CD14-positive monocyte (primary cell): ENCODE measurements around the gene ZNF445. TPM values are rescaled to one million over a fixed set of nuclear protein-coding genes. Genes with fewer than 3 reads are reported as not detected.

Experiments
- DNase-seq, 3 donors: peaks; one replicate each; pipeline ENCODE4 v3.0.0-alpha.2; 2011 to 2022
- H2AFZ ChIP-seq: 2 replicates; pipeline ENCODE4 v1.6.0; 2012; ENCODE audit warnings: mild to moderate bottlenecking, low read depth, low read length, inconsistent platforms; ENCODE audit not compliant: insufficient read depth, poor library complexity, severe bottlenecking
- H3K27ac ChIP-seq, 2 donors: 1 replicate in 1 of 2; 2 replicates in 1 of 2; pipeline ENCODE4 v1.5.1; 2012 to 2013; ENCODE audit warnings: low read length in 2 of 2, control low read depth in 1 of 2, inconsistent platforms in 1 of 2, low read depth in 1 of 2, mild to moderate bottlenecking in 1 of 2
- H3K27me3 ChIP-seq, 2 donors: one replicate each; pipeline versions ENCODE4 v1.6.0 to v1.6.1; 2011 to 2013; ENCODE audit warnings: low read length in 2 of 2; ENCODE audit not compliant: control insufficient read depth in 2 of 2, insufficient read depth in 2 of 2
- H3K36me3 ChIP-seq, 2 donors: replicated peaks in 1 of 2; 1 replicate in 1 of 2; 2 replicates in 1 of 2; pipeline versions ENCODE4 v1.5.1 to v1.6.1; 2012 to 2013; ENCODE audit warnings: low read length in 2 of 2, control low read depth in 1 of 2, inconsistent platforms in 1 of 2, mild to moderate bottlenecking in 1 of 2; ENCODE audit not compliant: insufficient read depth in 2 of 2, control insufficient read depth in 1 of 2
- H3K4me1 ChIP-seq, 2 donors: 1 replicate in 1 of 2; 2 replicates in 1 of 2; pipeline versions ENCODE4 v1.5.1 to v1.6.1; 2012 to 2013; ENCODE audit warnings: low read length in 2 of 2, control low read depth in 1 of 2, inconsistent platforms in 1 of 2, mild to moderate bottlenecking in 1 of 2, moderate library complexity in 1 of 2; ENCODE audit not compliant: insufficient read depth in 2 of 2, control insufficient read depth in 1 of 2
- H3K4me2 ChIP-seq: replicated peaks from 2 replicates; pipeline ENCODE3; 2012; ENCODE audit warnings: low read length, moderate library complexity, mild to moderate bottlenecking; ENCODE audit not compliant: poor library complexity, severe bottlenecking; ENCODE audit errors: extremely low read depth
- H3K4me3 ChIP-seq, 3 experiments: fragments of 200-600 bp in 1 of 3; sonication (generic) in 1 of 3; replicated peaks in 1 of 3; 1 replicate in 2 of 3; 2 replicates in 1 of 3; pipeline ENCODE4 v1.5.1; 2011 to 2013; ENCODE audit warnings: low read length in 3 of 3, mild to moderate bottlenecking in 3 of 3, control low read depth in 2 of 3, low read depth in 2 of 3, inconsistent platforms in 1 of 3, moderate library complexity in 1 of 3
- H3K79me2 ChIP-seq: 2 replicates; pipeline ENCODE4 v1.6.0; 2012; ENCODE audit warnings: mild to moderate bottlenecking, control low read depth, inconsistent platforms, low read length, moderate library complexity; ENCODE audit not compliant: insufficient read depth
- H3K9ac ChIP-seq: 2 replicates; pipeline ENCODE4 v1.6.0; 2017; ENCODE audit warnings: low read length, mild to moderate bottlenecking; ENCODE audit not compliant: insufficient read depth, poor library complexity, severe bottlenecking
- H3K9me3 ChIP-seq, 2 donors: replicated peaks in 1 of 2; 1 replicate in 1 of 2; 2 replicates in 1 of 2; pipeline versions ENCODE4 v1.5.1 to v1.6.1; 2012 to 2013; ENCODE audit warnings: low read length in 2 of 2, control low read depth in 1 of 2; ENCODE audit not compliant: control insufficient read depth in 1 of 2, insufficient read depth in 1 of 2
- H4K20me1 ChIP-seq: 2 replicates; pipeline ENCODE4 v1.6.0; 2012; ENCODE audit warnings: mild to moderate bottlenecking, low read length, control low read depth, moderate library complexity; ENCODE audit not compliant: insufficient read depth
- H3K27ac Mint-ChIP-seq, 7 donors: one replicate each; pipeline ENCODE4 v1.8.0; 2020; ENCODE audit warnings: mild to moderate bottlenecking in 7 of 7, mixed read lengths in 7 of 7, moderate library complexity in 6 of 7, inconsistent platforms in 2 of 7
- H3K27me3 Mint-ChIP-seq, 3 donors: one replicate each; pipeline ENCODE4 v1.8.0; 2021 to 2022; ENCODE audit warnings: low read depth in 3 of 3, mild to moderate bottlenecking in 3 of 3, mixed read lengths in 3 of 3, moderate library complexity in 3 of 3, inconsistent platforms in 1 of 3
- H3K36me3 Mint-ChIP-seq, 2 donors: one replicate each; pipeline ENCODE4 v1.8.0; 2020; ENCODE audit warnings: mixed read lengths in 2 of 2, inconsistent platforms in 1 of 2, mild to moderate bottlenecking in 1 of 2
- H3K4me1 Mint-ChIP-seq: one replicate; pipeline ENCODE4 v1.8.0; 2020; ENCODE audit warnings: mild to moderate bottlenecking, mixed read lengths
- H3K4me3 Mint-ChIP-seq, 2 donors: one replicate each; pipeline ENCODE4 v1.8.0; 2020; ENCODE audit warnings: mild to moderate bottlenecking in 2 of 2, mixed read lengths in 2 of 2, moderate library complexity in 1 of 2
- H3K9me3 Mint-ChIP-seq, 7 donors: one replicate each; pipeline ENCODE4 v1.8.0; 2020 to 2022; ENCODE audit warnings: mixed read lengths in 7 of 7, mild to moderate bottlenecking in 6 of 7, moderate library complexity in 6 of 7, inconsistent platforms in 2 of 7
- CTCF ChIP-seq: fragments of 200-600 bp; IDR thresholded peaks from one replicate; pipeline ENCODE4 v1.8.0; 2022; ENCODE audit warnings: antibody characterized with exemption, mild to moderate bottlenecking
- WGBS: methylation state at CpG from one replicate; pipeline ENCODE4 v1.1.5; 2013; ENCODE audit warnings: missing lambda C conversion rate; ENCODE audit not compliant: insufficient coverage; 5-methylcytosine and 5-hydroxymethylcytosine counted together
- intact Hi-C, 2 donors: fragments of 100-400 bp; cut with micrococcal nuclease; formaldehyde crosslinking; loops; one replicate each; pipeline versions ENCODE4 v1.15.0 to v1.15.1; 2023
- polyA plus RNA-seq, 3 donors: library from polyadenylated mRNA; depleted of rRNA in 1 of 3; unstranded in 2 of 3; stranded (reverse) in 1 of 3; fragments of 300-500 nt in 2 of 3; fragments of >200 nt in 1 of 3; fragmentation: Illumina TruSeq in 2 of 3; gene quantifications; 1 replicate in 2 of 3; 2 replicates in 1 of 3; pipeline ENCODE4 v1.2.3, GENCODE V29; 2012 to 2021

Gene ZNF445
- polyA plus RNA-seq, 3 donors = 0.41 to 2.5 (median 1.1) TPM

GRCh38 chr3:44430466-44430865, 47.0 kb downstream of the ZNF445 start:
- no peak overlapping the region for H3K4me3 ChIP-seq
- H3K9me3 Mint-ChIP-seq = peaks cover 0 to 5% (median 0%) of the 10 kb centered on the region in 7 donors
- 86% methylated on average over 4 of the region's 4 CpGs for WGBS
- no peak overlapping the region for H3K4me2 ChIP-seq
- peak overlapping the region in 2 of 7 donors; percentile 46 to 58 for H3K27ac Mint-ChIP-seq
- H3K9me3 ChIP-seq = no peaks in the 10 kb centered on the region
- H3K36me3 Mint-ChIP-seq = peaks cover 19 to 32% of the 10 kb centered on the region in 2 donors
- H3K79me2 ChIP-seq = peaks cover 4% of the 10 kb centered on the region
- peaks cover 9% of the 10 kb centered on the region for H3K4me1 Mint-ChIP-seq
- H3K9ac ChIP-seq = no peak overlapping the region
- no peaks in the 10 kb centered on the region for H3K4me1 ChIP-seq
- intact Hi-C loops = loop anchor here in 1 of 2 donors (10.0 kb wide), 1 partner anchor 86 kb away; no protein-coding TSS in a partner anchor
- no peak for DNase-seq
- no peaks in the 10 kb centered on the region for H3K27me3 ChIP-seq
- H3K27ac ChIP-seq = no peak overlapping the region
- no peak for TF ChIP-seq CTCF
- no peak overlapping the region for H2AFZ ChIP-seq
- peaks cover 0 to 12% of the 10 kb centered on the region in 2 donors for H3K36me3 ChIP-seq
- H3K4me3 Mint-ChIP-seq = no peak overlapping the region
- no peaks in the 10 kb centered on the region for H3K27me3 Mint-ChIP-seq
- H4K20me1 ChIP-seq = peaks cover 8% of the 10 kb centered on the region

- Histone ChIP-seq H3K4me2 (no peak overlapping the region), H3K4me1 (no peaks in the 10 kb centered on the region), H3K79me2 (no peaks in the 10 kb centered on the region), H4K20me1 (peaks cover 12% of the 10 kb centered on the region), H3K27ac (no peak overlapping the region), H3K36me3 (peaks cover 0 to 2% of the 10 kb centered on the region in 2 donors), H3K9ac (no peak overlapping the region), H3K4me3 (no peak overlapping the region), H3K27me3 (no peaks in the 10 kb centered on the region), H3K9me3 (no peaks in the 10 kb centered on the region), H2AFZ (no peak overlapping the region)
- Mint-ChIP-seq H3K9me3 (peaks cover 0 to 2% (median 0%) of the 10 kb centered on the region in 7 donors), H3K4me1 (peaks cover 1% of the 10 kb centered on the region), H3K4me3 (no peak overlapping the region), H3K36me3 (peaks cover 14 to 22% of the 10 kb centered on the region in 2 donors), H3K27ac (peak overlapping the region in 2 of 7 donors; percentile 9 to 73), H3K27me3 (no peaks in the 10 kb centered on the region)
- no CpG with 5 or more reads among the region's 6 CpGs for WGBS
- DNase-seq = no peak
- intact Hi-C loops = no loop called here
- no peak for TF ChIP-seq CTCF
These were observed 48.0 kb downstream of the ZNF445 start for GRCh38 chr3:44429459-44429858.
